Coronary artery (tissue), 2 donors: ENCODE measurements around the gene FLT3.

Experiments
- DNase-seq: peaks from one replicate; pipeline ENCODE4 v3.0.0-alpha.2; 2017; ENCODE audit warnings: low spot score
- H3K27ac ChIP-seq, 2 donors: fragments of 200-600 bp; sonication (generic); one replicate each; pipeline ENCODE4 v1.5.1; 2016 to 2019
- H3K4me3 ChIP-seq: fragments of 200-600 bp; sonication (generic); 2 replicates; pipeline ENCODE4 v1.5.1; 2016; ENCODE audit warnings: mild to moderate bottlenecking, moderate library complexity
- TF ChIP-seq, protein P1 (sequence below): fragments of 200-600 bp; sonication (generic); IDR thresholded peaks from one replicate; pipeline ENCODE4 v1.5.1; 2019; ENCODE audit warnings: antibody characterized with exemption

The FLT3 gene

DNA sequence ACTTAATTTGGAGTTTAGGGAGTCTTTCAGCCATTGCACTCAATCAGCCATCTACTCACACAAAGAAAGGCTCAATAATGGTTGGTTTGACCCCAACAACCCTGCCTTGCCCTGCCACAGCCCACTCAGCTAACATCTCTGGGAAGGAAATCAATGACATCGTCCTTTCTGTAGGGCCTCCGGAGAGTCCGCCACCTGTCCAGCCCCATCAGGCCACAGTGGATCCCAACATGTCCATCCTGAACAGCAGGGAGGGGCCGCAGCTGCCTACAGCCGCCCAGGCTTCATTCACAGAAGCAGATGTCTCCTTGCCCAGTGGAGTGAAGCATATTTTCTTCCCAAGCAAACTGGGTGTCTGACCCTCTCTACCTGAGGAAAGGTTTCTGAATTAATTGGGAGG, 127.1 kb downstream of the FLT3 start:
- H3K27ac ChIP-seq = no peak overlapping the region
- H3K4me3 ChIP-seq = no peak overlapping the region
- DNase-seq = no peak
- TF ChIP-seq, protein P1, sequence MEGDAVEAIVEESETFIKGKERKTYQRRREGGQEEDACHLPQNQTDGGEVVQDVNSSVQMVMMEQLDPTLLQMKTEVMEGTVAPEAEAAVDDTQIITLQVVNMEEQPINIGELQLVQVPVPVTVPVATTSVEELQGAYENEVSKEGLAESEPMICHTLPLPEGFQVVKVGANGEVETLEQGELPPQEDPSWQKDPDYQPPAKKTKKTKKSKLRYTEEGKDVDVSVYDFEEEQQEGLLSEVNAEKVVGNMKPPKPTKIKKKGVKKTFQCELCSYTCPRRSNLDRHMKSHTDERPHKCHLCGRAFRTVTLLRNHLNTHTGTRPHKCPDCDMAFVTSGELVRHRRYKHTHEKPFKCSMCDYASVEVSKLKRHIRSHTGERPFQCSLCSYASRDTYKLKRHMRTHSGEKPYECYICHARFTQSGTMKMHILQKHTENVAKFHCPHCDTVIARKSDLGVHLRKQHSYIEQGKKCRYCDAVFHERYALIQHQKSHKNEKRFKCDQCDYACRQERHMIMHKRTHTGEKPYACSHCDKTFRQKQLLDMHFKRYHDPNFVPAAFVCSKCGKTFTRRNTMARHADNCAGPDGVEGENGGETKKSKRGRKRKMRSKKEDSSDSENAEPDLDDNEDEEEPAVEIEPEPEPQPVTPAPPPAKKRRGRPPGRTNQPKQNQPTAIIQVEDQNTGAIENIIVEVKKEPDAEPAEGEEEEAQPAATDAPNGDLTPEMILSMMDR = no peak

- Histone ChIP-seq H3K27ac (no peak overlapping the region), H3K4me3 (no peak overlapping the region)
- TF ChIP-seq, protein P1 = no peak
- DNase-seq = no peak
These were observed 127.9 kb downstream of the FLT3 start for GRCh38 chr13:27972478-27972820.

DNA sequence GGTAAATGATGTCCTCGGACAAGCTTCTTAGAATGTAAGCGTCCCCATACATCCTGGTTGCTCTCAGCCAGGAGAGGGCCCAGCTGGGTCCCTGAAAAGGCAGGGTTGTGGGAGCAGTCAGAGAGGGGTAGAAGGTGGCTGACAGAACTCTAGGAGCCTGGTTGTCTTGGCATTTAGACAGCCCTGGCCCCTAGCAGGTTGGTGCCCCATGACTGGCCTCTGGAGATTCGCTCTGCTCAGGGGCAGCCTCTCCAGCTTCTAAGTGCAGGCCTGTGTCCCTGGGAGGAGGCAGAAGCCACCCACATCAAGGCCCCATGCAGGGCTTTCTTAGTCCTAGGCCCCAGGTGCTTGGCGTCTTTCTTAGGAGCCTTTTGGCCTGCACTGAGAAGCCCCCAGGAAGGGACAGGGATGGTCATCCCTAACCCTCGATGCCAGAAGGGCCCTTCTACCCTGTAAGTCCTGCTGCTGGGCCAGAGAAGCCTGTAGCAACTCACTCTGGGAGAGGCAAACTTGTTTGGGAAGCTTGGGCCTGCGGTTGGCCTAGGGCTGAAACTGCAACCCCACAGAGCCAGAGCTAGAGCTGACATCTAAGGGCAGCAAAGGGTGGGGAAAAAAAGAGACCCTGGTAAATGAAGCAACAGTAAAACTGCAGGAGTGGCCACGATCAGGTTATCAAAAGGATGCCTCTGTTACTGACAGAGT, 128.4 kb downstream of the FLT3 start:
- H3K4me3 ChIP-seq = no peak overlapping the region
- no peak overlapping the region for H3K27ac ChIP-seq
- DNase-seq = no peak
- TF ChIP-seq, protein P1 = no peak

DNA sequence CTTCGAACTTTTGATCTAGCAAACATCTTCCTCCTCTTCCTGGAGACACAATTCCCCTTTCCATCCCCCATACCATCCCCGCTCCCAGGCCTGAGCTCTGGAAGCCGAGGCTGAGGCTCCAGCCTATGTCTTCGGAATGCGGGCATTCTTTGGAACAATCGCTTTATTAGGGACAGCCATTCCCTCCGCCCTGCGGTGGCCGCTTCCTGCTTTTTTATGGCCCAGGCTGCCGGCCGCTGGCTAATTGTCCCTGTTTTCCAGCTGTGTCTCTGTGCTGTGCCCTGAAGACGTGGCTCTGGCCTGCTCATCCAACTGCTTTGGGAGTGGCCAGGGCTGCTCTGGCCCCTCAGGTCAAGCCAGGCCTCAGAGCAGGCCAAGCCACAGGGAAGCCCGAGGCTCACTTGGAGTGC, 129.1 kb downstream of the FLT3 start:
- no peak for DNase-seq
- TF ChIP-seq, protein P1 = no peak
- H3K27ac ChIP-seq = no peak overlapping the region
- H3K4me3 ChIP-seq = no peak overlapping the region

GRCh38 chr13:27970382-27971235, 129.8 kb downstream of the FLT3 start:
- TF ChIP-seq, protein P1 = no peak
- no peak for DNase-seq
- Histone ChIP-seq H3K4me3 (no peak overlapping the region), H3K27ac (no peak overlapping the region)

GRCh38 chr13:27969866-27970229, 130.5 kb downstream of the FLT3 start:
- no peak for DNase-seq
- Histone ChIP-seq H3K4me3 (no peak overlapping the region), H3K27ac (no peak overlapping the region)
- TF ChIP-seq, protein P1 = no peak
